ENCODE data around the gene CSH1.

GRCh38 chr17:63845509-63845908, 50.9 kb downstream of the CSH1 start:
- TF ChIP-seq CTCF (IDR thresholded peaks at IDR 0.05) (no peak), POLR2AphosphoS5 (IDR thresholded peaks at IDR 0.05; ENCODE audit: low read depth, low read length) (no peak), RXRA (IDR thresholded peaks at IDR 0.05; ENCODE audit: borderline replicate concordance, low read depth) (no peak), EP300 (IDR thresholded peaks at IDR 0.05; ENCODE audit: borderline replicate concordance in 1 of 2, low read depth in 1 of 2, low read length in 1 of 2) (no peak), RAD21 (IDR thresholded peaks at IDR 0.05; ENCODE audit: low read length) (no peak), MXI1 (IDR thresholded peaks at IDR 0.05; ENCODE audit: low read depth, low read length) (no peak), SMC3 (IDR thresholded peaks at IDR 0.05; ENCODE audit: low read depth, low read length) (no peak), YY1 (IDR thresholded peaks at IDR 0.05; ENCODE audit: low read depth) (no peak), IRF3 (IDR thresholded peaks at IDR 0.05; ENCODE audit: low read depth, low read length) (no peak), GABPA (IDR thresholded peaks at IDR 0.05; ENCODE audit: low read depth) (no peak)
